Stomach smooth muscle (tissue), 2 donors: Measurements from ENCODE around the gene SPATA4.
"Not testable (repeated sequence)": the region's sequence is repeated elsewhere in the genome, so short reads cannot be mapped to it uniquely, and the experiment has no call there.

Experiments used
- H3K27ac ChIP-seq: one replicate; pipeline ENCODE4 v1.7.0; 2013; ENCODE audit warnings: mild to moderate bottlenecking, low read length, inconsistent platforms
- H3K27me3 ChIP-seq, 2 donors: one replicate each; pipeline ENCODE4 v1.7.0; 2013; ENCODE audit warnings: low read length in 2 of 2; ENCODE audit not compliant: insufficient read depth in 2 of 2, control insufficient read depth in 1 of 2
- H3K36me3 ChIP-seq, 2 donors: one replicate each; pipeline ENCODE4 v1.7.0; 2013; ENCODE audit warnings: low read length in 2 of 2; ENCODE audit not compliant: control insufficient read depth in 2 of 2, insufficient read depth in 2 of 2
- H3K4me1 ChIP-seq: one replicate; pipeline ENCODE4 v1.7.0; 2013; ENCODE audit warnings: low read length; ENCODE audit not compliant: control insufficient read depth, insufficient read depth
- H3K4me3 ChIP-seq, 2 donors: one replicate each; pipeline ENCODE4 v1.7.0; 2013; ENCODE audit warnings: low read length in 2 of 2
- H3K9ac ChIP-seq, 2 donors: one replicate each; pipeline ENCODE4 v1.7.0; 2013; ENCODE audit warnings: low read length in 2 of 2, mild to moderate bottlenecking in 1 of 2
- H3K9me3 ChIP-seq, 2 donors: one replicate each; pipeline ENCODE4 v1.7.0; 2013; ENCODE audit warnings: low read length in 2 of 2; ENCODE audit not compliant: control insufficient read depth in 2 of 2
- donor health status: healthy.
- donor health status: Pancreatic carcinoma.

Gene SPATA4

GRCh38 chr4:176217510-176217909 is 22.1 kb upstream of the SPATA4 start:
- H3K4me3 ChIP-seq: no peak overlapping the region
- peaks cover 0 to 7% of the 10 kb centered on the region in 2 donors for H3K36me3 ChIP-seq
- no peaks in the 10 kb centered on the region for H3K27me3 ChIP-seq
- H3K9me3 ChIP-seq: no peaks in the 10 kb centered on the region
- H3K27ac ChIP-seq: no peak overlapping the region
- no peak overlapping the region for H3K9ac ChIP-seq
- H3K4me1 ChIP-seq: no peaks in the 10 kb centered on the region

- H3K4me3 ChIP-seq, H3K4me1 ChIP-seq, H3K27ac ChIP-seq, H3K36me3 ChIP-seq, H3K9ac ChIP-seq, H3K27me3 ChIP-seq, H3K9me3 ChIP-seq: not testable (repeated sequence)
Measured at GRCh38 chr4:176212351-176212750, 17.0 kb upstream of the SPATA4 start.

- Histone ChIP-seq H3K36me3 (no peaks in the 10 kb centered on the region), H3K9me3 (no peaks in the 10 kb centered on the region), H3K9ac (no peak overlapping the region), H3K4me3 (no peak overlapping the region), H3K4me1 (no peaks in the 10 kb centered on the region), H3K27ac (no peak overlapping the region), H3K27me3 (no peaks in the 10 kb centered on the region)
Measured at GRCh38 chr4:176210579-176211296, 15.4 kb upstream of the SPATA4 start.

GRCh38 chr4:176210101-176210500 is 14.7 kb upstream of the SPATA4 start:
- H3K9me3 ChIP-seq: no peaks in the 10 kb centered on the region
- no peak overlapping the region for H3K9ac ChIP-seq
- no peaks in the 10 kb centered on the region for H3K36me3 ChIP-seq
- H3K4me1 ChIP-seq: no peaks in the 10 kb centered on the region
- no peak overlapping the region for H3K27ac ChIP-seq
- H3K27me3 ChIP-seq: no peaks in the 10 kb centered on the region
- H3K4me3 ChIP-seq: no peak overlapping the region

GRCh38 chr4:176209535-176209934 is 14.2 kb upstream of the SPATA4 start:
- H3K27ac ChIP-seq: no peak overlapping the region
- H3K27me3 ChIP-seq: no peaks in the 10 kb centered on the region
- H3K36me3 ChIP-seq: no peaks in the 10 kb centered on the region
- no peaks in the 10 kb centered on the region for H3K9me3 ChIP-seq
- H3K4me1 ChIP-seq: no peaks in the 10 kb centered on the region
- H3K9ac ChIP-seq: no peak overlapping the region
- H3K4me3 ChIP-seq: no peak overlapping the region

DNA sequence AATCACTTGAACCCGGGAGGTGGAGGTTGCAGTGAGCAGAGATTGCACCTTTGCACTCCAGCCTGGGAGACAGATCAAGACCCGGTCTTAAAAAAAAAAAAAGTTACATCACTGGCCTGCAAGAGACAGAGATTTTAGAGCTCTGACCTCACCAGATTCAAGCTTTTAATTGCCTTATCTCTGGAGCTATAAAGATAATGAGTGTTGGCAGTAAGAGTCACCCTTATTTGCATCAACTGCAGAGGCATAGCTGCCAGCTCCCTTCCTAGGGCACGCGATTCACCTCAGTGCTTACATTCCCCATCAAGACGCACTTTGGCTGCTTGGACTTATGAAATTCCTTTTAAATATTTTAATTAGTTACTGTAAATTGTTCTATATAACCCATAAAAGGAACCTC is 12.5 kb upstream of the SPATA4 start:
- H3K4me3 ChIP-seq: no peak overlapping the region
- no peaks in the 10 kb centered on the region for H3K36me3 ChIP-seq
- H3K27ac ChIP-seq: no peak overlapping the region
- H3K9me3 ChIP-seq: no peaks in the 10 kb centered on the region
- no peak overlapping the region for H3K9ac ChIP-seq
- no peaks in the 10 kb centered on the region for H3K27me3 ChIP-seq
- no peaks in the 10 kb centered on the region for H3K4me1 ChIP-seq

DNA sequence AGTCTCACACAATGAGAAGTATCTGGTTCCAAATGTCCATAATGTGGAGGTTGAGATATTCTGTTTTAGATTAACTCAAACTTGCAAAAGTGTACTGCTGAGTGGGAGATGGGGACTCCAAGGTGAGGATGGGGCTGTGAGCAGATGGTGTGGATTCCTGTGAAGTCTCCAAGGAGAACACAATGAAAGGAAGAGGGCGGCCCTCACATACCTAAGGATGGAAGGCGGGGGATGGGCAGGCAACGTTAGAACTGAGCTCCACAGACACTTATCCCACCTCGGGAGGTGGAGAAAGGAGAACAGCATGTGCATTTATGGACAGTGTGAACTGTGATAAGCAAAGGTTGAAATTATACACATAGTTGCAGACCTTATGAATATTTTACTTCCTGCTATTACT is 9.9 kb upstream of the SPATA4 start:
- Histone ChIP-seq H3K9ac (no peak overlapping the region), H3K36me3 (no peaks in the 10 kb centered on the region), H3K27me3 (no peaks in the 10 kb centered on the region), H3K4me3 (no peak overlapping the region), H3K9me3 (no peaks in the 10 kb centered on the region), H3K27ac (no peak overlapping the region), H3K4me1 (no peaks in the 10 kb centered on the region)

- H3K9ac ChIP-seq: no peak overlapping the region
- H3K9me3 ChIP-seq: no peaks in the 10 kb centered on the region
- H3K27me3 ChIP-seq: no peaks in the 10 kb centered on the region
- peaks cover 4% of the 10 kb centered on the region for H3K4me1 ChIP-seq
- no peaks in the 10 kb centered on the region for H3K36me3 ChIP-seq
- no peak overlapping the region for H3K4me3 ChIP-seq
- no peak overlapping the region for H3K27ac ChIP-seq
Measured at GRCh38 chr4:176198316-176198903, 3.0 kb upstream of the SPATA4 start.

GRCh38 chr4:176193938-176194337 is 1.4 kb downstream of the SPATA4 start:
- no peak overlapping the region for H3K27ac ChIP-seq
- peaks cover 10% of the 10 kb centered on the region for H3K4me1 ChIP-seq
- no peaks in the 10 kb centered on the region for H3K9me3 ChIP-seq
- H3K9ac ChIP-seq: no peak overlapping the region
- no peak overlapping the region for H3K4me3 ChIP-seq
- H3K36me3 ChIP-seq: no peaks in the 10 kb centered on the region
- H3K27me3 ChIP-seq: no peaks in the 10 kb centered on the region

GRCh38 chr4:176193126-176193525 is 2.3 kb downstream of the SPATA4 start:
- Histone ChIP-seq H3K9me3 (no peaks in the 10 kb centered on the region), H3K36me3 (no peaks in the 10 kb centered on the region), H3K27ac (no peak overlapping the region), H3K27me3 (no peaks in the 10 kb centered on the region), H3K9ac (no peak overlapping the region), H3K4me3 (no peak overlapping the region), H3K4me1 (peaks cover 10% of the 10 kb centered on the region)

GRCh38 chr4:176191974-176192373 is 3.4 kb downstream of the SPATA4 start:
- H3K4me3 ChIP-seq: no peak overlapping the region
- H3K36me3 ChIP-seq: no peaks in the 10 kb centered on the region
- H3K9me3 ChIP-seq: no peaks in the 10 kb centered on the region
- peaks cover 11% of the 10 kb centered on the region for H3K4me1 ChIP-seq
- no peak overlapping the region for H3K27ac ChIP-seq
- H3K27me3 ChIP-seq: no peaks in the 10 kb centered on the region
- no peak overlapping the region for H3K9ac ChIP-seq
